Pons (tissue), 1 donor: ENCODE measurements around the gene MSMP.

Source experiments
- DNase-seq: peaks from one replicate; pipeline ENCODE4 v3.0.0-alpha.2; 2016; ENCODE audit warnings: low spot score

MSMP gene

DNA sequence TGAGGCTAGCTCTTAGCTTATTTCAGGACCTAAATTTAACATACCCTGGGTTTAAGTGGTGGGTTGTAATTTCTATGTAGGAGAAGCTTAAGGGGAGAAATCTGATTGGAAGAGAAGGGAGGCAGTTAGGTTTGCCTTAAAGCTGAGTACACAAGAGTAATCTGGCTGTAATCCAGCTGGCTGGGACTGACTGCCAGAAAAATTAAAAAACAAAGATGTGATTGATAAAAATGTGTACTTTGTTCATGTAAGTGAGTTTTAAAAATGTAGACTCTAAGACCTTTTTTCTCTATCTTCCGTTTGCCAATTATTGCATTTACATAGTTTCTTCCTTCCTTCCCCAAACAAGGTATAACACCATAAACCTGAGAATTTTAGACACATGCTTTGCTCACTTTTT lies 17.5 kb upstream of the MSMP start:
- no peak for DNase-seq

- no peak for DNase-seq
Measured at GRCh38 chr9:35771075-35771433, 17.0 kb upstream of the MSMP start.

DNA sequence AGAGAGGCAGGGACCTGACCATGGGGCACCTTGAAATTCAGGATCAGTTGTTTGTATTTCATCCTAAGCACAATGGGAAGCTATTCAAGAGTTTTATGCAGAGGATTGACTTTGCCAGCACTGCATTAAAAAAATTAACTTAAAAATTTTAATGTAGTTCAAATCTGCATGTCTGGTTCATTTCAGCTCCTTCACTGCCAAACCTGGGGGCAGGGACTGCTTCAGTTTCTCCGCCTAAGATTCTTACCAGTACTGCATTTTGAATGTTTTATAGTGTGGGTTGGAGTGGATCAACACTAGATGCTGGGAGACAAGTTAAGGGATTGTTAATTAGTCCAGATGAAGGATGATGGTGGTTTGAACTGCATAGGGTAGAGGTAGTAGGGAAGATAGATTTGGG lies 15.7 kb upstream of the MSMP start:
- no peak for DNase-seq

- DNase-seq = no peak
Measured at GRCh38 chr9:35767458-35767857, 13.4 kb upstream of the MSMP start.

DNA sequence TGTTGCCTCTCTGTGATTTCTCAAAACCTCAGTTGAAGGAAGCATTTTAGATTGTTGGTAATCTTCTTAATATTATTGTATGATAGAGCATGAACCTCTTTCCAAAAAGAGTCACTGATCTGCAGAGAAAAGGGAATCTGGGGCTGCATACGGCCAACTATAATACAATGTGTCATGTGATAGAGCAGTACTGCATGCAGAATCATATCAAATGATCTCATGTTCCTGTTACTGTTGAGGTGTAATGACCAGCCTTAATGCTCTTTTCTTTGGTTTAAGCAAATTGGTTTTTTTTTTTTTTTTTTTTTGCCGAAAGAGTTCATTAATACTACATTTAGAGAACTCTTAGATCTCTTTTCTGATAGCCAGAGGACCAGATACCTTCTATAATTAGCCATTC lies 12.9 kb upstream of the MSMP start:
- DNase-seq = no peak

DNA sequence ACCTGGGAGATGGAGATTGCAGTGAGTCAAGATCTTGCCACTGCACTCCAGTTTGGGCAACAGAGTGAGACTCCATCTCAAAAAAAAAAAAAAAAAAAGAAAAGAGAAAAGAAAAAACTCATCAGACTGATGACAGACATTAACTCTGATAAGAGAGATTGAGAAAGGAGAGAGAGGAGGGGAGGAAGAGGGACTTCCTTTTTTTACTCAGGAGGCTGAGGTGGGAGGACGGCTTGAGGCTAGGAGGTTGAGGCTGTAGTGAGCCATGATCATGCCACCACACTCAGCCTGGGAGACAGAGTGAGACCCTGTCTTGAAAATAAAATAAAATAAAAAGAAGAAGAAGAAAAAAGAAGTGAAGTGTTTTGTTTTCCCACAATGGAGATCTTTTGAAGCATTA lies 9.7 kb upstream of the MSMP start:
- DNase-seq = no peak

DNA sequence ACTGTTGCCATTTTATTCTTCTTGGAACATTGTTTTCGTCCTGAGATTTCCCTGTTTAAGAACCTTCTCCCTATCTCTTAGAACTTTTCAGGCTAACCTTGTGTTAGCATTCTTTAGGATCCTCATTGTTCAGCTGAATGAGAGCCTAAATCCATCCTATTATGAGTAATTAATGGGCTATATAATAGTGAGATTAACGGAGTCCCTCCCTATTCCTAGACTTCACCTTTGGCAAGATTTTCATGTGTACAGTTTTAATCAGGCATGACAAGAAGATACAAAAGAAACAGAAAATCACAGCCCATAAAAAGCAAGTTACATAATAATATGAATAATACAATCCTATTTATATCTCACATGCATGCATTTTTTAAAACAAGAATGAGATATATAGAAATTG lies 9.1 kb upstream of the MSMP start:
- DNase-seq = no peak

DNA sequence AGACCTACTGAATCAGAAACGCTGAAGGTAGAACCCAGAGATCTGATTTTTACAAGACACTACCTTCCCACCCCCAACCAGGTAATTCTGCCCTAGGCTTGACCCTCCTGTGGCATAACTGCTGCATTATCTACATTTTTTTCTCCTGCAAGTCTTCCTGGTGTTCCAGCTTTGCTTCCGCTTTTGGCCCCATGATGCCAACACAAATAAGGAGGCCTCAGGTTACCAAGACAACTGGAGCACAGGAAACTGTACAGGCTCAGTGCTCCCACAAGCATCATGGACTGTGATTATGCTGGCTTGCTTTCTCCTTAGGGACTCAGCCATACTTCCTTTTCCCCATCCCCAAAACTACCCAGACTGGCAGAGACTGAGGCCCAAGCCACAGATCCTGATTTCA lies 6.6 kb upstream of the MSMP start:
- no peak for DNase-seq

DNA sequence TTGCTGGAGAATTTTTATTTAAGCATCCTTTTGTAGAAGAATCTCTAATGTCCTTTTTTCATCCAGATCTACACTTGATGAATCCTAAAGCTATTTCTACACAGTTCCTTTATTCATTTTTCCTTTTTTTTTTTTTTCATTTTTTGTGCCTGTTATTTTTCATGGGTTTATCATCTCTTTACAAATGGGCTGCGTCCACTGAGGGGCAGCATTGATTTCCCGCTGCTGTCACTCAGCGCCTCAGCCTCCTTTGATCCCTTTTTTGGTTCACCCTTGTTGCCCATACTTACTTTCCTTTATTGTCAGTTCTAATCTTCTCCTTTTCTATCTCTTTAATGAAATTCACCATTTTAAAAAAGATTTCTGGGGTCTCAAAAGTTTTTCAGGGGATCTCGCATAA lies 5.7 kb upstream of the MSMP start:
- no peak for DNase-seq

DNA sequence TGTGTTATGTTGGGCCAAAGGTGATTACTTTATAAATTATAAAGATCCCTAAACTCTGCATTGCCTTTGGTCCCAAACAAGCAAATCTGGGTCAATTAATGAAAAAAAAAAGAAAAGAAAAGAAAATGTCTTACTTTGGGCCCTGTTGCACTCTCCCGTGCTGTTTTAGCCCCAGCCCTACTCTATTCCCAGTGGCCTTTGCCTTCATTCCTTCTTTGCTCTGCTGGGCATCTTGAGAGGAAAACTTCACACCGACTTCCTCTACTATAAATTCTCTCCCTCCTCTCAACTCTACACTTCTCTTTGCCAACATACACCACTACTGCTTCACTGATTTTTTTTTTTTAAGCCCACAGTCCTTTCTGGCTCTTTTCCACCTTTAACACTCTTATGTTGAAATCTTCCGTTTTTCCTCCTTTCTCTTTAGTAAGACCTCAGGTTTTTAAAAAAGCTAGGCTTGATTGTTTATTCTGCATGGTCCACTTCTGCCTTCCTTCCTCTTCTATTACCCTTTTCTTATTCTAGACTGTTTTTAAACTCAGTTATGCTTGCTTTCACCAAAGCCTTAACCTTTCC lies 4.5 kb upstream of the MSMP start:
- DNase-seq = no peak

DNA sequence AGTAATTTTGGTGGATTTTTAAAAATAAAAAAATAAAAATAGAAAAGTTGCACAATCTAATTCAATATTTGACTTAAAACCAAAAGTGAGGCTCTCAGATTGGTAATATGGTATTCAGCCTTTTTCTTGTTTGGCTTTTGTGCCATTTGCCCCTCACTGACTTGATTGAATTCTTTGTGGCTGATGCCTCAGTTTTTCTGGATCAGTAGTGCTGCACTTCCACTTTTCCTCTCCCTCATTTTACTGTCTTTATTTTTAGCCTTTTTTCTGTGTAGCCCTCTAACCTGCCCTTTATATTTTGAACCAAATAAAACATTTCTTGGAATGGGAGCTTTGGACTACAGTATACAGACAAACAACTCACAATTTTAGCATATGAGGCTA lies 3.8 kb upstream of the MSMP start:
- DNase-seq = no peak

GRCh38 chr9:35757226-35757891 lies 3.3 kb upstream of the MSMP start:
- peak; percentile 38 for DNase-seq

DNA sequence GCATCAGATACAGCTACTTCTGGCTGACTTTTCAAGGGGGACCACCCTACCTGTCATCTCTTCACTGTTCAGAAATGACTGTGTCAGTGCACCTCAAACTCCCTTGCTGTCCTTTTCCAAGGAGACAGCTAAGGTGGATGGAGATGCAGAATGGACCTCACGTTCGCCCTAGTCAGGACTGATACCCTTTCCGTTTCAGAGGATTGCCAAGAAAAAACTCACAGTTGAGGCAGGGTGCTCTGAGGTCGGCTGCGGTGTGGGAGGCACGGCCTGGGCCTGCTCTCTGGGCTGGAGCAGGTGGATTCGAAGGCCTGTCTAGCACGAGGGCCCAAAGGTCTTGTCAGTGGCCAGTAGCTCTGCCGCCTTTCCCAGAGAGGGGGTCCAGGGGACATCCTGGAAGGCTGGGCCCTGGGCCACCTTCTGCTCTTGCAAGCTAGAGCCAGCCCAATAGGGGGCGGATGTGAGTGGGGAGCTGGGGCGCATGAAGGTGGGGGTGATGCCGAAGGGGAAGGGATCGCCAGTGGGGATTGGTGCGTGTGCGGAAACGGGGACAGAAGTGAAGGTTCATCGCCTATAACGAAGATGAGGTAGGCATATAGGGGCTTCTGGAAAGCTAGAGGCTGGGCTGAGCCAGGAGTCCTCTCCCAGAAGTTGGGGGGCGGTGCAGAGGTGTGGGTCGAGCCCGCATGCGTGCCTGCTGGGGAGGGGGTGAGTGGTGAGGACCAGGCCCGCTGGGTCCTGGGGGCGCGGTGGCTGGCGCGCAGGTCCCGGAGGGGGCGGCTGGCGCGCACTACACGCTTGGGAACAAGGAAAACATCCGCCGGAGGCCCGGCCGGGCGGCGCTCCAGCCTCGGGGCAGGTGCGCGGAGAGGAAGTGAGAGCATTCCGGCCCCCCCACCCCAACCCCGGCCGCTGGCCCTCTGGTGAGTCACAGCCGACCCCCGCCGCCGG lies 2.5 kb upstream of the MSMP start:
- DNase-seq = peak; percentile 36

- DNase-seq = no peak
Measured at GRCh38 chr9:35755071-35755470, 995 bp upstream of the MSMP start.

GRCh38 chr9:35753466-35753865 lies 610 bp downstream of the MSMP start:
- DNase-seq = no peak

- no peak for DNase-seq
Measured at GRCh38 chr9:35750256-35750531, 3.9 kb downstream of the MSMP start.

GRCh38 chr9:35749515-35750255 lies 4.4 kb downstream of the MSMP start:
- no peak for DNase-seq

DNA sequence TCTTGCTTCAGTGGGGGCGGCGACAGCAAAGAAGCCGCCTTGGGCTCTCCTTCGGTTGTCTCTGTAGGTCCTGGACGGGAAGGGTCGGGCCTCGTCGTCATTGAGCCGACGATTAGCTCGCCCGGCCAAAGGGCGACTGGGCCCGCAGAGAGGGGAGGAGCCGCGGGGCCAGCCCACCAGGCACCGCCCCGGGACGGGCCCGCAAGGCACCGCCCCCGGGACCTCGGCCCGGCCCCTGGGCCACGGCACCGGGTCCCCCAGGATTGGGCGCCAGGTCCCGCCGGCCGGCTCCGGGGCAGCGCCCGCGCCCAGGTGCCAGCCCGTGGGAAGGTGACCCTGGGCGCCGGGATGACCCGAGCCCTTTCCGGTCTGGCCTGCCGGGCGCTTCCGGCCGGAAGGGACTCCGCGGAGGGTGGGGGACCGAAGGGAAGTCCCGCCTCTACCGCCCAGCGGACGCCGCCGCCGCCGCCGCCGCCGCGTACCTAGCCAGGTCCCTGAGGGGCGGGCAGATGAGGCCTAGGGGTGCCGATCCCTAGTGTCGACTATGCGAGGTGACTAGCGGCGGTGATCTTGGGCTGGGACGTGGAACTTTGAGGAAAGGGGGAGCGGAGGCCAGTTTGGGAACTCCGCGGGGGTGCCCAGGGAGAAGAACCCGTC lies 5.1 kb downstream of the MSMP start, which contains the start of the genes GBA2 and RGP1:
Gene GBA2, minus strand, starts transcription at position 371 of the 657 bp plus-strand sequence. CDS start 524 bp downstream, outside the sequence.
Gene RGP1, plus strand, starts transcription at position 430 of the 657 bp plus-strand sequence. CDS start 469 bp downstream, outside the sequence.
- peak; percentile 66 for DNase-seq

DNA sequence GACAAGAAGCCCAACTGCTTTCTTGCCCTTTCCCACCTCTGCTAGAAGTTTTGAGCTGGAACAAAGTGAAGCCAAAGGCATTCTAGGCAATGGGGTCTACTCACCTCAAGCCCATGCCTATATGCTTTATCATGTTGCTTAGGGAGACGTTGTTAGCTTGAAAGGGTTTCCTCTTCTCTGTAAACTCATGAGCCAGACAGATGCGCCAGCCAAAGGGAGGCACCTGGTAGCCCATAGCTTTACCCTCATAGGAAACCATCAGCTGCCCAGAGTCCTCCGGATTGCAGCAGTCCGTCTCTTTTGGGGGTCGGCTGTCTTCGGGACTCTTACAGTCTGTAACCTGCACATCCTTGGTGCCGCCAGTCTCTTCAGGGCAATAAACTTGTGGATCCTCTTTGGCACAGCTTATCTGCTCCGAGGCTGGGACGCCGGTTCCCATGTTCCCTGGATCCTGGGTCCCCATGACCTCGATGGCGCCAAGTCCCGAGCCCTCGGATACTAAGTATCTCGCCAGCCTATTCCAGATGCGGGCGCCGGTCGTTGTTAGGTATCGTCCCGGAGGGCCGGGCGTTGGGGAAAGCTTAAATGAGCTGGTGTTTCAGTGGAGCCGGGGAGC lies 5.7 kb downstream of the MSMP start:
- no peak for DNase-seq

- no peak for DNase-seq
Measured at GRCh38 chr9:35746583-35746982, 7.5 kb downstream of the MSMP start.

DNA sequence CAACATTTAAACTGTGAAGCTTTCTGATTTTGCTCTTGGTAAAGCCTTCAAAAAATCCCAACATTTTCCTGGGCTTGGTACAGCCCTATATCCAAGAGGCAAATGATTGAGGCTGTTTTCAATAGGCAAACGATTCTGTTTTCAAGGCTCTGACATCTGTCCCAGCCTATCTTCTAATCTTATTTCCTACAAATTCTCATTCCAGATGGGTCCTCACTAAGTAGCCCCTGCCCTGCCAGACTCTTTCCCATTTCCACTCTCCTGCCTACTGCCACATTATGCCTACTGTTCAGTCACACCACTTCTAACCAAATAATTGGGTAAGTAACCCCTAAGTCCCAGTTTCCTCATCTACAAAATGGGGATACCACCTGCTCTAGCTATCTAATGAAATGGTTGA lies 8.5 kb downstream of the MSMP start:
- DNase-seq = no peak
